Measurements from ENCODE around the gene SHISA7.

DNA sequence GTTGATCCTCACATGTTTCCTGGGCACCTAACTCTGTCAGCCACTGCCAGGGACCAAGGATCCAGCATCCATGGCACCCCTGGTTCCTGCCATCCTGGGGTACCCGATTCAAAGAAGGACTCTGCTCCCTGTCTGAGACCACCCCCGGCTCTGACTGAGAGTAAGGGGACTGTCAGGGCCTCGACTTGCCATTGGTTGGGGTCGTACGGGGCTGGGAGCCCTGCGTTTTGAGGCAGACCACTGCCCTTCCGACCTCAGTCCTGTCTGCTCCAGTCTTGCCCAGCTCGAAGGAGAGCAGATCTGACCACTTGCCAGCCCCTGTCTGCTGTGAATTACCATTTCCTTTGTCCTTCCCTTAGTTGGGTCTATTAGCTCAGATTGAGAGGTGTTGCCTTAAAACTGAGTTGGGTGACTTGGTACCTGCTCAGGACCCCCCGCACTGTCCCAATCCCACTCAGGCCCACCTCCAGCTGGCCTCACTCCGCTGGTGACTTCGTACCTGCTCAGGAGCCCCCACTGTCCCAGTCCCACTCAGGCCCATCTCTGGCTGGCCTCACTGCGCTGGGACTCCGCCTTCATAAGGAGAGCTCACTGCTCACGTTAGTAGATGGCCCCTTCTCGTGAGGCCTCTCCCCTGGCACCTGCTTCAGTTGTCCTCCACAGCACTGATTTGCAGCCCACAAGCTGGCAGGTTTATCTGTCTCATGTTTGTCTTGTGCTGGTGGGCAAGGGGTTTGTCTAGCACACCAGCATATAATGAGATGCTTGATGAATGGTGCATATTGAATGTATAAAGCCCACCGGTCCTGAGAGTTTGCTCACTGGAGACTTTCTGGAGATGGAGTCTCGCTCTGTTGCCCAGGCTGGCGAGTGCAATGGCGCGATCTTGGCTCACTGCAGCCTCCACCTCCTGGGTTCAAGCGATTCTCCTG lies 53.4 kb downstream of the SHISA7 start:
- TF ChIP-seq, protein P1, sequence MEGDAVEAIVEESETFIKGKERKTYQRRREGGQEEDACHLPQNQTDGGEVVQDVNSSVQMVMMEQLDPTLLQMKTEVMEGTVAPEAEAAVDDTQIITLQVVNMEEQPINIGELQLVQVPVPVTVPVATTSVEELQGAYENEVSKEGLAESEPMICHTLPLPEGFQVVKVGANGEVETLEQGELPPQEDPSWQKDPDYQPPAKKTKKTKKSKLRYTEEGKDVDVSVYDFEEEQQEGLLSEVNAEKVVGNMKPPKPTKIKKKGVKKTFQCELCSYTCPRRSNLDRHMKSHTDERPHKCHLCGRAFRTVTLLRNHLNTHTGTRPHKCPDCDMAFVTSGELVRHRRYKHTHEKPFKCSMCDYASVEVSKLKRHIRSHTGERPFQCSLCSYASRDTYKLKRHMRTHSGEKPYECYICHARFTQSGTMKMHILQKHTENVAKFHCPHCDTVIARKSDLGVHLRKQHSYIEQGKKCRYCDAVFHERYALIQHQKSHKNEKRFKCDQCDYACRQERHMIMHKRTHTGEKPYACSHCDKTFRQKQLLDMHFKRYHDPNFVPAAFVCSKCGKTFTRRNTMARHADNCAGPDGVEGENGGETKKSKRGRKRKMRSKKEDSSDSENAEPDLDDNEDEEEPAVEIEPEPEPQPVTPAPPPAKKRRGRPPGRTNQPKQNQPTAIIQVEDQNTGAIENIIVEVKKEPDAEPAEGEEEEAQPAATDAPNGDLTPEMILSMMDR (IDR thresholded peaks at IDR 0.05): no peak
- TF ChIP-seq POLR2AphosphoS5 (IDR thresholded peaks at IDR 0.05): no peak
- no peak for TF ChIP-seq POLR2A (IDR thresholded peaks at IDR 0.05; ENCODE audit: low read depth)
- TF ChIP-seq EP300 (IDR thresholded peaks at IDR 0.05): no peak

All from esophagus muscularis mucosa (tissue), 4 donors.